Endodermal cell (in vitro differentiated cells): Measurements from ENCODE around the gene LARP4. TPM values are rescaled to one million over a fixed set of nuclear protein-coding genes. Genes with fewer than 3 reads are reported as not detected.

Experiments
- DNase-seq: peaks from one replicate; pipeline ENCODE4 v3.0.0-alpha.2; 2017
- H3K27ac ChIP-seq: 2 replicates; pipeline ENCODE4 v1.5.1; 2013; ENCODE audit warnings: mild to moderate bottlenecking, low read depth, low read length, moderate library complexity
- H3K27me3 ChIP-seq: 2 replicates; pipeline ENCODE4 v1.6.1; 2013; ENCODE audit warnings: mild to moderate bottlenecking, low read length, moderate library complexity; ENCODE audit not compliant: insufficient read depth, control insufficient read depth, poor library complexity, severe bottlenecking
- H3K36me3 ChIP-seq: 2 replicates; pipeline ENCODE4 v1.7.0; 2013; ENCODE audit warnings: mild to moderate bottlenecking, low read length, moderate library complexity; ENCODE audit not compliant: control insufficient read depth, insufficient read depth
- H3K4me1 ChIP-seq: one replicate; pipeline ENCODE4 v1.7.0; 2013; ENCODE audit warnings: low read length; ENCODE audit not compliant: control insufficient read depth, insufficient read depth
- H3K4me3 ChIP-seq: 2 replicates; pipeline ENCODE4 v1.5.1; 2013; ENCODE audit warnings: mild to moderate bottlenecking, low read length, moderate library complexity
- H3K9ac ChIP-seq: 2 replicates; pipeline ENCODE4 v1.6.1; 2013; ENCODE audit warnings: mild to moderate bottlenecking, low read length, moderate library complexity; ENCODE audit not compliant: poor library complexity, severe bottlenecking; ENCODE audit errors: extremely low read depth
- H3K9me3 ChIP-seq: 2 replicates; pipeline ENCODE4 v1.6.1; 2013; ENCODE audit warnings: mild to moderate bottlenecking, low read length, moderate library complexity; ENCODE audit not compliant: control insufficient read depth
- H3K27ac Mint-ChIP-seq: 2 replicates; pipeline ENCODE4 v1.8.0; 2020; ENCODE audit warnings: mixed read lengths
- H3K27me3 Mint-ChIP-seq: 2 replicates; pipeline ENCODE4 v1.8.0; 2021; ENCODE audit warnings: mild to moderate bottlenecking, mixed read lengths; ENCODE audit not compliant: insufficient read depth
- H3K36me3 Mint-ChIP-seq: 2 replicates; pipeline ENCODE4 v1.8.0; 2020; ENCODE audit warnings: low read depth, mixed read lengths
- H3K4me1 Mint-ChIP-seq: 2 replicates; pipeline ENCODE4 v1.8.0; 2020; ENCODE audit warnings: mixed read lengths
- H3K4me3 Mint-ChIP-seq: 2 replicates; pipeline ENCODE4 v1.8.0; 2020; ENCODE audit warnings: mild to moderate bottlenecking, moderate library complexity, mixed read lengths
- H3K9me3 Mint-ChIP-seq: 2 replicates; pipeline ENCODE4 v1.8.0; 2020; ENCODE audit warnings: mild to moderate bottlenecking, mixed read lengths
- CTCF ChIP-seq: fragments of 200-600 bp; sonication (generic); conservative IDR thresholded peaks from 2 replicates; pipeline ENCODE4 v1.5.0; 2021; ENCODE audit warnings: antibody characterized with exemption, mild to moderate bottlenecking
- WGBS, 2 experiments: methylation state at CpG; one replicate each; pipeline versions ENCODE4 v1.1.5 to v1.1.7; 2013; ENCODE audit warnings: missing lambda C conversion rate in 2 of 2, mixed read lengths in 1 of 2; ENCODE audit not compliant: insufficient coverage in 1 of 2, insufficient read length in 1 of 2; 5-methylcytosine and 5-hydroxymethylcytosine counted together
- total RNA-seq, 2 donors: library from RNA; stranded (reverse); fragmentation: NEBNext Ultra II Directional in 1 of 2; extraction: Animal tissue kit (Norgen Biotek cat#: 25700) in 1 of 2; gene quantifications; 2 replicates in 1 of 2; 3 replicates in 1 of 2; pipeline ENCODE4 v1.2.1, GENCODE V29; 2021

Gene LARP4
- total RNA-seq, 2 donors from 2014 or later, result 91.7 to 106 TPM

DNA sequence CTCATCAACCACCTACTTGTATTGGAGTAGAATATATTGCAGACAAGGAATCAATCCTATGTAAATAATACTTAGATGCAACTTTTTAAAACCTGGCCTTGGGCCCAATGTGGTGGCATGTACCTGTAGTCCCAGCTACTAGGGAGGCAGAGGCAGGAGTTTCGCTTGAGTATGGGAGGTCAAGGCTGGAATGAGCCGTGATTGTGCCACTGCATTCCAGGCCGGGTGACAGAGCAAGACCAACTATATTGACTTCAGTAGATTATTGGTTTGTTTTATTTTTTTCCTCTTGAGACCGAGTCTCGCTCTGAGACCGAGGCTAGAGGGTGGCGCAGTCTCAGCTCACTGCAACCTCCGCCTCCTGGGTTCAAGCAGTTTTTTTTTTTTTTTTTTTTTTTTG lies 3.6 kb downstream of the LARP4 start:
- H3K4me1 ChIP-seq, result no peaks in the 10 kb centered on the region
- no peak overlapping the region for H3K9ac ChIP-seq
- Mint-ChIP-seq H3K27ac (no peak overlapping the region), H3K4me3 (no peak overlapping the region), H3K4me1 (peaks cover 10% of the 10 kb centered on the region), H3K9me3 (no peaks in the 10 kb centered on the region), H3K27me3 (no peaks in the 10 kb centered on the region), H3K36me3 (peaks cover 13% of the 10 kb centered on the region)
- WGBS, 2 experiments, result 100% methylated on average over 8 of the region's 8 CpGs; no CpG with 5 or more reads in 1 of the 2 experiments
- DNase-seq, result no peak
- H3K27ac ChIP-seq, result no peak overlapping the region
- no peaks in the 10 kb centered on the region for H3K27me3 ChIP-seq
- H3K36me3 ChIP-seq, result peaks cover 25% of the 10 kb centered on the region
- H3K4me3 ChIP-seq, result peak overlapping the region; percentile 95
- no peak for TF ChIP-seq CTCF
- H3K9me3 ChIP-seq, result no peaks in the 10 kb centered on the region

DNA sequence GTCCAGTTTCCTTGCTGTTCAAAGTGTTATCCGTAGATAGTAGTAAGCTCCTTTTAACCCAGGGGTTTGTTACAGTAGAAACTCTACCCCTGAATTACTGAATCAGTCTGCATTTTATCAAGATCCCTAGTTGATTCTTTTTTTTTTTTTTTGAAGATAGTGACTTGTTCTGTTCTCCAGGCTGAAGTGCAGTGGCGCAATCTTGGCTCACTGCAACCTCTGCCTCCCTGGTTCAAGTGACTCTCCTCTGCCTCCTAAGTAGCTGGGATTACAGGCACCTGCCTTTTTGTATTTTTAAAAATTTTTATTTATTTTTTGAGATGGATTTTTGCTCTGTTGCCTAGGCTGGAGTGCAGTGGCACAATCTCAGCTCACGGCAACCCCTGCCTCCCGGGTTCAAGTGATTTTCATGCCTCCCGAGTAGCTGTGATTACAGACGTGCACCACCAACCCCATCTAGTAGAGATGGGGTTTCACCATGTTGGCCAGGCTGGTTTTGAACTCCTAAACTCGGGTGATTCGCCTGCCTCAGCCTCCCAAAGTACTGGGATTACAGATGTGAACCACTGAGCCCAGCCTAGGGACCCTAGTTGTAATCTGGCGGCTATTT lies 10.5 kb downstream of the LARP4 start:
- Histone ChIP-seq H3K36me3 (peaks cover 59% of the 10 kb centered on the region), H3K27me3 (no peaks in the 10 kb centered on the region), H3K4me1 (no peaks in the 10 kb centered on the region), H3K4me3 (no peak overlapping the region), H3K9me3 (no peaks in the 10 kb centered on the region), H3K9ac (no peak overlapping the region), H3K27ac (no peak overlapping the region)
- no peaks in the 10 kb centered on the region for H3K9me3 Mint-ChIP-seq
- H3K4me3 Mint-ChIP-seq, result no peak overlapping the region
- WGBS, 2 experiments, result 93 to 94% methylated on average over 4 to 9 of the region's 9 CpGs
- no peaks in the 10 kb centered on the region for H3K27me3 Mint-ChIP-seq
- peaks cover 28% of the 10 kb centered on the region for H3K36me3 Mint-ChIP-seq
- no peaks in the 10 kb centered on the region for H3K4me1 Mint-ChIP-seq
- DNase-seq, result no peak
- no peak overlapping the region for H3K27ac Mint-ChIP-seq
- TF ChIP-seq CTCF, result no peak

- Histone ChIP-seq H3K36me3 (peaks cover 81% of the 10 kb centered on the region), H3K4me1 (no peaks in the 10 kb centered on the region), H3K27me3 (no peaks in the 10 kb centered on the region), H3K9ac (no peak overlapping the region), H3K4me3 (no peak overlapping the region), H3K27ac (no peak overlapping the region), H3K9me3 (no peaks in the 10 kb centered on the region)
- Mint-ChIP-seq H3K36me3 (peaks cover 45% of the 10 kb centered on the region), H3K27me3 (no peaks in the 10 kb centered on the region), H3K9me3 (no peaks in the 10 kb centered on the region), H3K27ac (peak overlapping the region; percentile 44), H3K4me1 (peaks cover 3% of the 10 kb centered on the region), H3K4me3 (no peak overlapping the region)
- DNase-seq, result no peak
- 95 to 97% methylated on average over 6 of the region's 6 CpGs for WGBS, 2 experiments
- no peak for TF ChIP-seq CTCF
Measured at GRCh38 chr12:50415899-50416479, 15.3 kb downstream of the LARP4 start.
